ENCODE measurements around the gene VPS51.

- TF ChIP-seq CTCF (IDR thresholded peaks at IDR 0.05; ENCODE audit: low read depth, low read length, missing input control) (no peak), MAX (IDR thresholded peaks at IDR 0.05) (no peak), JUND (IDR thresholded peaks at IDR 0.05) (no peak), RAD21 (IDR thresholded peaks at IDR 0.05) (no peak)
Observed at GRCh38 chr11:65104628-65105027, 8.6 kb downstream of the VPS51 start.

Measured in liver (tissue), 3 donors.